AG04450 (cell line): ENCODE data around the gene UBE3D. TPM values are rescaled to one million over a fixed set of nuclear protein-coding genes. Genes with fewer than 3 reads are reported as not detected.

Experiments
- CTCF ChIA-PET: fragments of 300-600, 350-600 bp; formaldehyde crosslinking; extraction: SDS; loops from one replicate; lab custom pipeline; 2022; ENCODE audit warnings: antibody characterized with exemption, inconsistent platforms; lab: Charles Lee
- POLR2A ChIA-PET: fragments of 350-600 bp; formaldehyde crosslinking; extraction: SDS; loops from one replicate; lab custom pipeline; 2021; ENCODE audit warnings: antibody characterized with exemption, inconsistent platforms; lab: Yijun Ruan, JAX
- DNase-seq: peaks from one replicate; pipeline ENCODE4 v3.0.0-alpha.2; 2011; ENCODE audit warnings: low read depth, low spot score
- H3K27ac ChIP-seq: one replicate; pipeline ENCODE4 v1.5.1; 2012; ENCODE audit warnings: low read depth, low read length, control low read depth
- H3K27me3 ChIP-seq: one replicate; pipeline ENCODE4 v1.6.0; 2012; ENCODE audit warnings: low read length; ENCODE audit not compliant: control insufficient read depth, insufficient read depth
- H3K4me3 ChIP-seq: 2 replicates; pipeline ENCODE4 v1.5.1; 2011; ENCODE audit warnings: mild to moderate bottlenecking, low read depth, low read length, control low read depth
- H3K9me3 ChIP-seq: 2 replicates; pipeline ENCODE4 v1.5.1; 2012; ENCODE audit warnings: low read length; ENCODE audit not compliant: control insufficient read depth, insufficient read depth
- polyA plus RNA-seq: library from polyadenylated mRNA; depleted of rRNA; stranded (reverse); fragments of >200 nt; gene quantifications from 2 replicates; pipeline ENCODE4 v1.2.3, GENCODE V29; 2011
- TF ChIP-seq, protein P1 (sequence below): IDR thresholded peaks from 2 replicates; pipeline ENCODE4 v1.5.1; 2011; ENCODE audit warnings: low read depth, low read length, control low read depth, inconsistent platforms

UBE3D gene
- polyA plus RNA-seq, 1 experiment, result 6.4 TPM

DNA sequence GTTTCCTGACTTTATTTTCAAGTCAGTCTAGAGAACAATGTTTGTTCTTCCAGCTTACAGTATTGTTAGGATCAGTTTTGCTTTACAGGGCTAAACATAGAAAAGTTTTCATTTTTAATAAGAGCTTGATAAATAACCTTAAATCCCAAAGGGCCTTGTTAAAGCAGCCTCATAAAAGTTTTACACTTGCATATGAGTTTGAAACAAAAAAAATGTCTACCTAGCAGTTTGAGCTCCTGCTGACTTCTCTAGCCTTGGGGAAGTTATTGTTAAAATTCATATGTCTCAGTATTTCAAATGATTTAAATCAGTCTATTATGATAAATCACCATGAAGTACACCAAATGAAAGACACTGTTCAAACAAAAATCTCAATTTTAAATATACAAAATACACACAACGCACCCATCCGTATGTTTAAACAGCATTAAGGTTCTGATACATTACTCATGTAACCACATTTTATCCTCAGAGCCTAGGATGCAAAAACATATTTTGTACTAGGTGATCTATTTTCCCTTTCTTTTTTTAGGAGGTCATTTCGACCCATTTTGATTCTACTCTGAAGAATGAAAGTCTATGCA, 87.2 kb downstream of the UBE3D start:
- POLR2A ChIA-PET, result no interaction called here

DNA sequence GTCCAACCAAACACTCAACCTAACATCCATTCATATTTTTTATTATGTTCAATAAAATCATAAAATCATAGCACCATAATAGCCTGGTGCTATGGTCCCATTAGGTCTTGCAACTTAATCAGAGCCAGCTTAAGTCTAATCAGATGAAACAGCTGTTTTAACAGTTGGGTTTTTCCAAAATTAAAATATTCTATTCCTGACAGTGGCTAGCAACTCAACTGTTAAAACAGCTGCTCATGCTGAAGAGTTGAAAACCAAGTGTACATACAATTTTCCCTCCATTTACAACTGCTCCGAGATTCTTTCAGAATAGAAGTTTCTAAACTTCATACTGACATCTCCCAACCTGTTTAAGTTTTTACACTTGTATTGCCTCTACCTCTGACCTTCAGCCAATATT, 89.5 kb downstream of the UBE3D start:
- TF ChIP-seq, protein P1, sequence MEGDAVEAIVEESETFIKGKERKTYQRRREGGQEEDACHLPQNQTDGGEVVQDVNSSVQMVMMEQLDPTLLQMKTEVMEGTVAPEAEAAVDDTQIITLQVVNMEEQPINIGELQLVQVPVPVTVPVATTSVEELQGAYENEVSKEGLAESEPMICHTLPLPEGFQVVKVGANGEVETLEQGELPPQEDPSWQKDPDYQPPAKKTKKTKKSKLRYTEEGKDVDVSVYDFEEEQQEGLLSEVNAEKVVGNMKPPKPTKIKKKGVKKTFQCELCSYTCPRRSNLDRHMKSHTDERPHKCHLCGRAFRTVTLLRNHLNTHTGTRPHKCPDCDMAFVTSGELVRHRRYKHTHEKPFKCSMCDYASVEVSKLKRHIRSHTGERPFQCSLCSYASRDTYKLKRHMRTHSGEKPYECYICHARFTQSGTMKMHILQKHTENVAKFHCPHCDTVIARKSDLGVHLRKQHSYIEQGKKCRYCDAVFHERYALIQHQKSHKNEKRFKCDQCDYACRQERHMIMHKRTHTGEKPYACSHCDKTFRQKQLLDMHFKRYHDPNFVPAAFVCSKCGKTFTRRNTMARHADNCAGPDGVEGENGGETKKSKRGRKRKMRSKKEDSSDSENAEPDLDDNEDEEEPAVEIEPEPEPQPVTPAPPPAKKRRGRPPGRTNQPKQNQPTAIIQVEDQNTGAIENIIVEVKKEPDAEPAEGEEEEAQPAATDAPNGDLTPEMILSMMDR, result no peak
- CTCF ChIA-PET, result no interaction called here
- POLR2A ChIA-PET, result no interaction called here
- no peak for DNase-seq
- H3K27ac ChIP-seq, result no peak overlapping the region
- H3K9me3 ChIP-seq, result no peaks in the 10 kb centered on the region
- H3K27me3 ChIP-seq, result no peaks in the 10 kb centered on the region
- H3K4me3 ChIP-seq, result no peak overlapping the region

More for the DNA sequence above, 87.2 kb downstream of the UBE3D start:
- Histone ChIP-seq H3K9me3 (no peaks in the 10 kb centered on the region), H3K27ac (no peak overlapping the region), H3K4me3 (no peak overlapping the region), H3K27me3 (no peaks in the 10 kb centered on the region)
- CTCF ChIA-PET, result interaction anchor here (0.7 to 1.3 kb wide), 4 partner anchors 87 to 708 kb away, joined by 3 to 4 read pairs (median 3); partner anchors contain the start of genes DOP1A, PRSS35 and UBE3D
- DNase-seq, result no peak
- TF ChIP-seq, protein P1, result no peak

DNA sequence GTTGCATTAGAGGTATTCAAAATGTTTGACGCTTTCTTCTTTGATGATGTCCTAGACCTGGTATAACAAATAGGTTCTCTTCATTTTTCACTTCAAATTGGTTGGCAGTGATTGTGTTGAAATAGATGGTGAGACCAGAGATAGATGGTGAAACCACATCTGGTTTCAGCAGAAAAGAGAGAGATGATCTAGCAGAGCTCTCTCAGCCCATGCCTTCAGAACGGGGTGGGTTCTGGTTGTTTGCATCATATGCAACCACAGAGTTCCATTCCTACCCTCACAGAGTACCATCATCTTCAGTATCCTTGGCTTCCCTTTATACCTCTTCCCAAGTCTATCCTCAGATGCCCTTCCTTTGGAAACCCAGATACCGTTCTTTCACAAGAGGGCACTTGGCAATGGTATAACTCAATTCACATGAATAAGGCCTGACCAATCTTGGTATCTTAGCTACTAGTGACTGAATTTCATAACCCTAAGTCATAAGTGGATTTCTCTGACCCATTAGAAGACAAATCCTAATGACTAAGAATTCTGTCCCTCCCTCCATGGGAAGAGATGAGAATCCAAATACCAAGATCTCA, 93.7 kb downstream of the UBE3D start:
- TF ChIP-seq, protein P1, result no peak
- no peaks in the 10 kb centered on the region for H3K27me3 ChIP-seq
- H3K27ac ChIP-seq, result no peak overlapping the region
- no peak overlapping the region for H3K4me3 ChIP-seq
- H3K9me3 ChIP-seq, result no peaks in the 10 kb centered on the region
- ChIA-PET CTCF (interaction anchor here (0.8 to 1.9 kb wide), 3 partner anchors 86 to 95 kb away, joined by 3 to 5 read pairs (median 5); partner anchors contain the start of gene UBE3D), POLR2A (no interaction called here)
- no peak for DNase-seq

DNA sequence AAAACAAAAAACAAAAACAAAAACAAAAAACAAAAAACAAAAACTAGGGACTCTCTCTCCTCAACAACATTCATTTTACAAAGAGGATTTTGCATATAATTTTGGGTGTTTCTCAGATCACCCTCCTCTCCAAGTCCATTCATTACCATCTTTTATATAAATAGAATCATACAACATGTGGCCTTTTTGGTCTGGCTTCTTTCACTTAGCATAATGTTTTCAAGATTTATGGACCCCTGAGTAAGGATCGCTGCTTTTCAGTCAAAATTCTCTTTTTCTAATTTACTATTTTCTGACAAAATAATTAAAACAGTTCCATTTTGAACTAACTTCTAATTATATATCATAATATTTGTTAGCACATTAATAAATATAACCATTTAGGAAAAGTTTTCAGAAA, 94.8 kb downstream of the UBE3D start:
- TF ChIP-seq, protein P1, result no peak
- POLR2A ChIA-PET, result no interaction called here
- H3K4me3 ChIP-seq, result no peak overlapping the region

DNA sequence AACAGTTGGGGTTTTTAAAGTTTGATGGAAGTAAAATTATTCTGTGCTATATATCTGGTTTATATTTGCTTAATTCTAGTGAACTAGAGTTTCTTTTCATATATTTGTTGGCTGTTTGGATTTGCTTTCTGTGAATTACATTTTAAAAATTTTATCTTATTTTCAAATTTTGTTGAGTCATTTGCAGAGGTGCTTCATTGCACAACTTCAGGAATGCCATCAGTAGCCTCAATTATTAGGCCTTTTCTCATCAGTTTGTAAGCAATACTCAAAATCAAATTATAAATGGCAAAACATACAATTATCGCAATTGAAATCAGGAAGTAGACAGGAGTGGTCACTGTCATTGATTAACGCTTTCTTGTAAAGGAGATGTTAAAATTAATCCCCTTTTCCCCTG, 96.9 kb downstream of the UBE3D start:
- POLR2A ChIA-PET, result interaction anchor here (0.6 kb wide), 1 partner anchor 181 kb away, joined by 5 read pairs; no protein-coding TSS in a partner anchor

More for the DNA sequence above, 94.8 kb downstream of the UBE3D start:
- CTCF ChIA-PET, result no interaction called here
- DNase-seq, result no peak
- H3K9me3 ChIP-seq, result no peaks in the 10 kb centered on the region
- no peaks in the 10 kb centered on the region for H3K27me3 ChIP-seq
- H3K27ac ChIP-seq, result no peak overlapping the region

More for the DNA sequence above, 96.9 kb downstream of the UBE3D start:
- Histone ChIP-seq H3K4me3 (no peak overlapping the region), H3K9me3 (no peaks in the 10 kb centered on the region), H3K27me3 (no peaks in the 10 kb centered on the region), H3K27ac (no peak overlapping the region)
- CTCF ChIA-PET, result no interaction called here
- TF ChIP-seq, protein P1, result no peak
- no peak for DNase-seq
